Measurements from ENCODE around the gene FAS.

The FAS gene

GRCh38 chr10:89047397-89047796, 56.8 kb downstream of the FAS start:
- no peak for DNase-seq

DNA sequence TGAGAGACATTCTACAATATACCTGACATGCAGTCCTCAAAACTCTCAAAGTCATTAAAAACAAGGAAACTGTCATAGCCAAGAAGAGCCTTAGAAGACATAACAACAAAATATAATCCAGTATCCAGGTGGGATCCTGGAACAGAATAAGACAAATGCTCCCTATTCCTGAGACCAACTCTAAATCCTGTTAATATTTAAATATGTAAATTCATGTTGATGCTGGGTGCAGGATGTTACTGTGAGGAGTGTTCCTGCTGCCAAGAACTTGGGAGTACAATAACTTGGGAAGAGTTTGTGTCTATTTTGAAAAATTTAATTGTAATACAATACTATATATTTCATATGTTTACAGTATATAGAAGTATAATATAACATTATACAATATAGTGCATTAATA, 61.0 kb downstream of the FAS start:
- DNase-seq, result no peak

DNA sequence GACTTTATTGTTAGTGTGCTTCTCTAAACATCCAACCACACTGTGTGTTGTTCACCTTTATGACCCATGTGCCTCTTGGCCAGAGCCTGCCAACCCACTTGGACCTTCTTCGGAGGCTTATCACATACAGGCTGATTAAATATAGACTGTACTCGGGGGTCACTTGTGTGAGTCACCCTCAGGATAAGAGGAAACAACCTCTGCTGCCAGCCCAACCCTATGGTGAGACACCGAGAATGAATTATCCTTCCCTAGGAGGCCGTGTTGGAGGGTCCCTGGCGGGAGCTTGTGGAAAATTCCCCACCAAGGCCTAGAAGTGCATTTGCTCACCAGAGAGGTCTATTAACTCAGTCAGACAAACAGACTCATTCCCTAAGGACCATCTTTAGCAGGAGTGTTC, 63.0 kb downstream of the FAS start:
- no peak for DNase-seq

GRCh38 chr10:89055159-89055558, 64.6 kb downstream of the FAS start:
- DNase-seq, result no peak

GRCh38 chr10:89062861-89063260, 72.3 kb downstream of the FAS start:
- DNase-seq, result no peak

GRCh38 chr10:89063465-89063864, 72.9 kb downstream of the FAS start:
- no peak for DNase-seq

DNA sequence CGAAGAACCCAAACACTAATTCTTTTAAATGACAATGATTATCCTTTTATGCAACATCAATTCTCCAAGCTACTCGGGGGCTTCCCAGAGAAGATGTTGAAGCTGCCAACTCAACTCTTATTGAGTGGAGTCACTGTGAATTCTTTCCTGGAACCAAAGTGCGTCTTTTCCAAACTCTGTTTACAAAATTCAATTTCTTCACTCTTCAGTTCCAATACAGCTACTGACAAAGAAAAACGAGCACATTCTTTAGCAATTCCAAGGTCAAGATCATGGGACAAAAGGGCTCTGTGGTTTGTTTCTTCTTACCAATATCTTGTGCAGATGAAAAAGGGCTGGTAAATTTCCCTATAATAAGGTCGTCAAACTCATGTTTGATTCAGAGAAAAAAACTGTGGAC, 74.2 kb downstream of the FAS start:
- no peak for DNase-seq

All from right hindlimb (tissue), 1 donor.